GM23338 (cell line): ENCODE results near the gene RPP40. TPM values are rescaled to one million over a fixed set of nuclear protein-coding genes. Genes with fewer than 3 reads are reported as not detected.

Source experiments
- ATAC-seq: fragments of 200-7000 bp; cut with Tn5 transposase; 3 replicates; pipeline ENCODE4 v1.9.1; 2020
- DNase-seq: peaks from one replicate; pipeline ENCODE4 v3.0.0-alpha.2; 2015; ENCODE audit warnings: low spot score
- H2AFZ ChIP-seq: fragments of 200-600 bp; sonication (generic); 2 replicates; pipeline ENCODE4 v1.8.0; 2016; ENCODE audit warnings: antibody characterized with exemption, mild to moderate bottlenecking, moderate library complexity
- H3F3A ChIP-seq: fragments of 200-600 bp; sonication (generic); replicated peaks from 2 replicates; pipeline ENCODE4 v1.8.0; 2017; ENCODE audit warnings: antibody characterized with exemption, mixed run types, low read depth
- H3K27ac ChIP-seq: fragments of 200-600 bp; sonication (generic); 2 replicates; pipeline ENCODE4 v1.6.1; 2016; ENCODE audit warnings: low read depth
- H3K27me3 ChIP-seq: fragments of 200-600 bp; sonication (generic); 2 replicates; pipeline ENCODE4 v1.8.0; 2016; ENCODE audit warnings: mild to moderate bottlenecking, mixed run types, moderate library complexity; ENCODE audit not compliant: insufficient read depth
- H3K36me3 ChIP-seq: fragments of 200-600 bp; sonication (generic); 2 replicates; pipeline ENCODE4 v1.8.0; 2016; ENCODE audit warnings: mild to moderate bottlenecking; ENCODE audit not compliant: insufficient read depth
- H3K4me1 ChIP-seq: fragments of 200-600 bp; sonication (generic); 2 replicates; pipeline ENCODE4 v1.8.0; 2016; ENCODE audit warnings: mild to moderate bottlenecking, moderate library complexity; ENCODE audit not compliant: insufficient read depth
- H3K4me2 ChIP-seq: fragments of 200-600 bp; sonication (generic); 2 replicates; pipeline ENCODE4 v1.7.1; 2017; ENCODE audit warnings: mixed run types
- H3K4me3 ChIP-seq: fragments of 200-600 bp; sonication (generic); 2 replicates; pipeline ENCODE4 v1.6.1; 2016; ENCODE audit warnings: mixed run types
- H3K79me2 ChIP-seq: fragments of 200-600 bp; sonication (generic); replicated peaks from 2 replicates; pipeline ENCODE4 v1.8.0; 2017; ENCODE audit warnings: mild to moderate bottlenecking; ENCODE audit not compliant: insufficient read depth
- H3K9me2 ChIP-seq: fragments of 200-600 bp; sonication (generic); 2 replicates; pipeline ENCODE4 v1.8.0; 2017; ENCODE audit not compliant: insufficient read depth
- H4K20me1 ChIP-seq: fragments of 200-600 bp; sonication (generic); replicated peaks from 2 replicates; pipeline ENCODE4 v1.8.0; 2017; ENCODE audit warnings: mild to moderate bottlenecking; ENCODE audit not compliant: insufficient read depth
- H3K27ac Mint-ChIP-seq: 2 replicates; pipeline ENCODE4 v1.8.0; 2020; ENCODE audit warnings: inconsistent platforms, mild to moderate bottlenecking, moderate library complexity, mixed read lengths
- H3K27me3 Mint-ChIP-seq: 3 replicates; pipeline ENCODE4 v1.8.0; 2022; ENCODE audit warnings: low read depth, mild to moderate bottlenecking, moderate library complexity, mixed read lengths, inconsistent platforms; ENCODE audit not compliant: insufficient read depth, poor library complexity
- H3K36me3 Mint-ChIP-seq: 3 replicates; pipeline ENCODE4 v1.8.0; 2021; ENCODE audit warnings: low read depth, mild to moderate bottlenecking, inconsistent platforms, moderate library complexity, mixed read lengths
- H3K4me1 Mint-ChIP-seq: 3 replicates; pipeline ENCODE4 v1.8.0; 2020; ENCODE audit warnings: mild to moderate bottlenecking, inconsistent platforms, mixed read lengths
- H3K4me3 Mint-ChIP-seq: 3 replicates; pipeline ENCODE4 v1.8.0; 2021; ENCODE audit warnings: moderate library complexity, mild to moderate bottlenecking, inconsistent platforms, mixed read lengths
- H3K9me3 Mint-ChIP-seq: 3 replicates; pipeline ENCODE4 v1.8.0; 2020; ENCODE audit warnings: moderate library complexity, mild to moderate bottlenecking, inconsistent platforms, mixed read lengths
- CREB1 ChIP-seq: fragments of 250-450 bp; sonication (Bioruptor Pico); IDR thresholded peaks from 2 replicates; pipeline ENCODE4 v1.5.0; 2020; ENCODE audit warnings: low read depth, mild to moderate bottlenecking, moderate library complexity
- CTCF ChIP-seq, 2 experiments: fragments of 200-600 bp in 1 of 2; sonication (generic) in 1 of 2; conservative IDR thresholded peaks; 2 replicates each; pipeline versions ENCODE4 v1.5.1 to v1.6.1; 2016 to 2017; ENCODE audit warnings: antibody characterized with exemption in 2 of 2, low read depth in 2 of 2, mild to moderate bottlenecking in 2 of 2, moderate library complexity in 1 of 2
- EZH2phosphoT487 ChIP-seq: fragments of 200-600 bp; sonication (generic); IDR thresholded peaks from one replicate; pipeline ENCODE4 v1.8.1; 2018; ENCODE audit warnings: antibody characterized with exemption; ENCODE audit not compliant: unreplicated experiment
- NANOG ChIP-seq: IDR thresholded peaks from 2 replicates; pipeline ENCODE4 v1.6.1; 2016; ENCODE audit warnings: antibody characterized with exemption, borderline replicate concordance
- POLR2AphosphoS5 ChIP-seq: IDR thresholded peaks from 2 replicates; pipeline ENCODE4 v1.6.1; 2016; ENCODE audit warnings: antibody characterized with exemption, low read depth
- REST ChIP-seq: IDR thresholded peaks from one replicate; pipeline ENCODE4 v1.6.1; 2018; ENCODE audit warnings: antibody characterized with exemption; ENCODE audit not compliant: unreplicated experiment
- polyA plus RNA-seq: library from polyadenylated mRNA; unstranded; fragments of >200 nt; fragmentation: Nextera tagmentation; extraction: Ambion mirVana; gene quantifications from 2 replicates; pipeline ENCODE4 v1.2.1, GENCODE V29; 2016
- total RNA-seq: library from RNA; depleted of rRNA; stranded (reverse); fragments of >200 nt; shearing (Covaris generic); gene quantifications from 2 replicates; pipeline ENCODE4 v1.2.3, GENCODE V29; 2014; rRNA removed

RPP40 gene
- total and polyA plus RNA-seq, 2 experiments from 2014 or later: 39.3 to 40.4 TPM

GRCh38 chr6:4947716-4948115 lies 56.1 kb downstream of the RPP40 start:
- no peak overlapping the region for H3K4me3 Mint-ChIP-seq
- no peaks in the 10 kb centered on the region; the same call in 1 of the 2 replicates for H4K20me1 ChIP-seq
- peaks cover 72% of the 10 kb centered on the region for H3K36me3 Mint-ChIP-seq
- peaks cover 8% of the 10 kb centered on the region for H3K79me2 ChIP-seq
- H3K27me3 ChIP-seq: no peaks in the 10 kb centered on the region
- no peaks in the 10 kb centered on the region for H3K9me3 Mint-ChIP-seq
- H3K4me2 ChIP-seq: no peak overlapping the region
- H3K27me3 Mint-ChIP-seq: peaks cover 36% of the 10 kb centered on the region
- ATAC-seq: no peak
- no peak for TF ChIP-seq NANOG
- H3F3A ChIP-seq: no peaks in the 10 kb centered on the region
- peaks cover 8% of the 10 kb centered on the region; the same call in 1 of the 2 replicates for H3K36me3 ChIP-seq
- H3K27ac Mint-ChIP-seq: no peak overlapping the region
- no peak overlapping the region for H3K27ac ChIP-seq
- no peak overlapping the region for H2AFZ ChIP-seq
- H3K9me2 ChIP-seq: no peaks in the 10 kb centered on the region
- peaks cover 54% of the 10 kb centered on the region for H3K4me1 Mint-ChIP-seq
- no peak overlapping the region for H3K4me3 ChIP-seq
- H3K4me1 ChIP-seq: peaks cover 31% of the 10 kb centered on the region; the same call in 1 of the 2 replicates
- DNase-seq: no peak

- Histone ChIP-seq H3K4me2 (no peak overlapping the region), H2AFZ (no peak overlapping the region), H3F3A (no peaks in the 10 kb centered on the region), H3K4me3 (no peak overlapping the region), H3K79me2 (peaks cover 18% of the 10 kb centered on the region), H3K4me1 (peaks cover 40% of the 10 kb centered on the region), H3K27me3 (no peaks in the 10 kb centered on the region), H3K27ac (no peak overlapping the region), H4K20me1 (peaks cover 4% of the 10 kb centered on the region; the same call in 1 of the 2 replicates), H3K9me2 (no peaks in the 10 kb centered on the region), H3K36me3 (peaks cover 5% of the 10 kb centered on the region; the same call in 1 of the 2 replicates)
- H3K4me3 Mint-ChIP-seq: no peak overlapping the region
- no peaks in the 10 kb centered on the region for H3K9me3 Mint-ChIP-seq
- DNase-seq (no peak), ATAC-seq (no peak)
- H3K27me3 Mint-ChIP-seq: peaks cover 31% of the 10 kb centered on the region
- TF ChIP-seq EZH2phosphoT487 (no peak), CTCF (conservative IDR thresholded peaks at IDR 0.05; ENCODE audit: low read depth in 2 of 2) (no peak), POLR2AphosphoS5 (no peak), REST (no peak), CREB1 (no peak)
- peaks cover 64% of the 10 kb centered on the region for H3K4me1 Mint-ChIP-seq
- H3K27ac Mint-ChIP-seq: no peak overlapping the region
- H3K36me3 Mint-ChIP-seq: peaks cover 63% of the 10 kb centered on the region
These were observed 57.3 kb downstream of the RPP40 start for GRCh38 chr6:4946521-4946920.

Other genes with a start within 250 kb of the RPP40 start
- 123 and 128 TPM in 2 replicates for gene CDYL, start 227.6 kb downstream of the RPP40 start, total RNA-seq
- 61.6 and 67.2 TPM in 2 replicates for gene CDYL, start 227.6 kb downstream of the RPP40 start, polyA plus RNA-seq
- 0.24 and 0.31 TPM in 2 replicates for gene PPP1R3G, start 81.3 kb upstream of the RPP40 start, total RNA-seq
- 0.05 and 0.13 TPM in 2 replicates for gene PPP1R3G, start 81.3 kb upstream of the RPP40 start, polyA plus RNA-seq